ENCODE measurements around the gene RCC2.

DNA sequence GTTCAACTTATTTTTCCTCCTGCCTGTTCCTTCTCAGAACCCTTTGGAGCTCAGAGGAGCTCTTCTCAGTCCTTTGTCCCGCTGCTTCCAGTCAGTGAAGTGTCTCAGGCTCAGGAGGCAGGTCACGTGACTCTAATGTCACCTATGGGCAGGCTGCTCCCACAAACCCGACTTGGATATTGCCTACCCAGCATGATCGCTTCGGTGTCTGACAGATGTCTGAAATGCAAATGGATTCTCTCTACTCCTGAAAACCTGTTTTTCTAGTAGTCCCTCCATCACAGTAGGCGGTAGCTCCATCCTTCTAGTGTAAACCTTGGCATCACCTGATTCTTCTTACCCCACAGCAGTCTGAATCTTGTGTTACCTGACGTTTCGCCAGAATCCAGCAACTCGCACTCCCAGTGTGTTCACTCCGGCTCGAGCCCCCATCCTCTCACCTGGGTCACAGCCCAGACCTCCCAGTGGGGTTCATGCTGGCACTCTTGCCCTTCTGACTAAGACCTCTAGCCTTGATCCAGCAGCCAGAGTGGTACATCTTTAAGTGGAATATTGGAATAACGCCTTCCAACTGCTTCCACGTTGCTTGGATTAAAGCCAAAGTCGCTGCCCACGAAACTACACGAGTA, 62.0 kb downstream of the RCC2 start:
- TF ChIP-seq, protein P1, sequence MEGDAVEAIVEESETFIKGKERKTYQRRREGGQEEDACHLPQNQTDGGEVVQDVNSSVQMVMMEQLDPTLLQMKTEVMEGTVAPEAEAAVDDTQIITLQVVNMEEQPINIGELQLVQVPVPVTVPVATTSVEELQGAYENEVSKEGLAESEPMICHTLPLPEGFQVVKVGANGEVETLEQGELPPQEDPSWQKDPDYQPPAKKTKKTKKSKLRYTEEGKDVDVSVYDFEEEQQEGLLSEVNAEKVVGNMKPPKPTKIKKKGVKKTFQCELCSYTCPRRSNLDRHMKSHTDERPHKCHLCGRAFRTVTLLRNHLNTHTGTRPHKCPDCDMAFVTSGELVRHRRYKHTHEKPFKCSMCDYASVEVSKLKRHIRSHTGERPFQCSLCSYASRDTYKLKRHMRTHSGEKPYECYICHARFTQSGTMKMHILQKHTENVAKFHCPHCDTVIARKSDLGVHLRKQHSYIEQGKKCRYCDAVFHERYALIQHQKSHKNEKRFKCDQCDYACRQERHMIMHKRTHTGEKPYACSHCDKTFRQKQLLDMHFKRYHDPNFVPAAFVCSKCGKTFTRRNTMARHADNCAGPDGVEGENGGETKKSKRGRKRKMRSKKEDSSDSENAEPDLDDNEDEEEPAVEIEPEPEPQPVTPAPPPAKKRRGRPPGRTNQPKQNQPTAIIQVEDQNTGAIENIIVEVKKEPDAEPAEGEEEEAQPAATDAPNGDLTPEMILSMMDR (IDR thresholded peaks at IDR 0.05): no peak
- no peak for TF ChIP-seq ZFX (IDR thresholded peaks at IDR 0.05; ENCODE audit: borderline replicate concordance)
